Activated naive CD4-positive, alpha-beta T cell treated with anti-CD3 and anti-CD28 coated beads, Interleukin-2, amount 50 U/mL, for 16 hours (primary cell): ENCODE data around the gene PRC1.
A peak's percentile ranks its signal among the peaks of the same experiment; 100 is the strongest.
"Not testable (repeated sequence)": the region's sequence is repeated elsewhere in the genome, so short reads cannot be mapped to it uniquely, and the experiment has no call there.

Source experiments
- DNase-seq: peaks from one replicate; pipeline ENCODE4 v3.0.0-alpha.2; 2020

The PRC1 gene

GRCh38 chr15:90931828-90932659, 62.3 kb downstream of the PRC1 start, which contains the start of gene HDDC3:
Gene HDDC3, minus strand, starts transcription at chr15:90932549. Its CDS starts 9 bp downstream, at chr15:90932540.
- DNase-seq: peak; percentile 91

DNA sequence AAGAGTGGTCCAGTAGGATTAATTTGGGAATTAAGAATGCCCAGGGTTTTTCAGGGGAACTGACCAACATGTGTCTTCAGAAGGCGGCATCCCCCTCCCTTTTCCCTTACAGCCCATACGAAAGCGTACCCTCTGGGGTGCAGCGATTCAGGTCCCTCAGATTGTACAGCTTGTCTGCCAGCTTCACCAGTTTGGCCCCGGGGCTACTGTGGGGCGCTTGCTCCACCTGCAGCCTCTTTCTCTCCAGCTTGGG, 62.8 kb downstream of the PRC1 start:
- no peak for DNase-seq

GRCh38 chr15:90930861-90931574, 63.3 kb downstream of the PRC1 start:
- DNase-seq: no peak

DNA sequence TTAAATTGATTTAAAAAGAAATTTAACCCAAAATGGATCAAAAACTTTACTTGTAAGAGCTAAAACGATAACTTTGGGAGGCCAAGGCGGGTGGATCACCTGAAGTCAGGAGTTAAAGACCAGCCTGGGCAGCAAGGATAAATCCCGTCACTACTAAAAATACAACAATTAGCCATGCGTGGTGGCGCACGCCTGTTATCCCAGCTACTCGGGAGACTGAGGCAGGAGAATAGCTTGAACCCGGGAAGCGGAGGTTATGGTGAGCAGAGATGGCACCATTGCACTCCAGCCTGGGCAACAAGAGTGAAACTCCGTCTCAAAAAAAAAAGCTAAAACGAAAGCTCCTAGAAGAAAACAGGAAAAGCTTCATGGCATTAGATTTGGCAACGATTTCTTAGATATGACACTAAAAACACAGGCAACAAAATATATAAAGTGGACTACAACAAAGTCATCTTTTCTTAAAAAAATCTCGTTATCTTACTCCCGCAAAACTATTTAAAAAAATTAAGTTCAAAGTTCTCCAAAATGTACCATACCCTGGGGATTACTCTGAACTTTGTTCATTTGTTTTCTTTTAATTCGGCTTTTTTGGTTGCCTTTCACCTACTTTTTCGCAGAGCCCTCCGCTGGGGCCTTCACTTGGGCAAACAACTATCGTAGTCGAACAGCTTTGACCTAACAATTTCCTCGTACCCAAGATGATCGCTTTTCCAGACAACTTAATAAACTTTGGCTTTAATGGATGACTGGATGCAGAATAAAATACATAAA, 64.9 kb downstream of the PRC1 start:
- DNase-seq: no peak

DNA sequence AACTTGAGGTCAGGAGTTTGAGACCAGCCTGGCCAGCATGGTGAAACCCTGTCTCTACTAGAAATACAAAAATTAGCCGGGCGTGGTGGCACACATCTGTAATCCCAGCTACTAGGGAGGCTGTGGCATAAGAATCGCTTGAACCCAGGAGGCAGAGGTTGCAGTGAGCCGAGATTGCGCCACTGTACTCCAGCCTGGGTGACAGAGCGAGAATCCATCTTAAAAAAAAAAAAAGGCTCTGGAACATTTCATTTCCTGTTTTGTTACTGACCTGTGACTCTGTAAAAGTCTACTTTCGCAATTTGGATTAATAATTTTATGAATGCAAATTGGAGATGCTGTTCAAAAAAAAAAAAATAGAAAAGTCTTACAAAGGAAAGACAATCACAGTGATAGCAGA, 66.2 kb downstream of the PRC1 start:
- DNase-seq: not testable (repeated sequence)

DNA sequence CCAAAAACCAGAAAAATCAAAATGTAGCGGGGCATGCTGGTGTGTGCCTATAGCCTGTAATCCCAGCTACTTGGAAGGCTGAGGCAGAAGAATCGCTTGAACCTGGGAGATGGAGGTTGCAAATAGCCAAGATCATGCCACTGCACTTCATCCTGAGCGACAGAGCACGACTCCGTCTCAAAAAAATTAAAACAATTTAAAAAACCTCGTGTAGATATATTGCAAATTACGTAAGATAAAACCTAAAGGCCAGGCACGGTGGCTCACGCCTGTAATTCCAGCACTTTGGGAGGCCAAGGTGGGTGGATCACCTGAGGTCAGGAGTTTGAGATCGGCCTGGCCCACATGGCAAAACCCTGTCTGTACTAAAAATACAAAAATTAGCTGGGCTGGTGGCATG, 67.6 kb downstream of the PRC1 start:
- not testable (repeated sequence) for DNase-seq

- DNase-seq: no peak
Measured at GRCh38 chr15:90924375-90924774, 70.0 kb downstream of the PRC1 start.

DNA sequence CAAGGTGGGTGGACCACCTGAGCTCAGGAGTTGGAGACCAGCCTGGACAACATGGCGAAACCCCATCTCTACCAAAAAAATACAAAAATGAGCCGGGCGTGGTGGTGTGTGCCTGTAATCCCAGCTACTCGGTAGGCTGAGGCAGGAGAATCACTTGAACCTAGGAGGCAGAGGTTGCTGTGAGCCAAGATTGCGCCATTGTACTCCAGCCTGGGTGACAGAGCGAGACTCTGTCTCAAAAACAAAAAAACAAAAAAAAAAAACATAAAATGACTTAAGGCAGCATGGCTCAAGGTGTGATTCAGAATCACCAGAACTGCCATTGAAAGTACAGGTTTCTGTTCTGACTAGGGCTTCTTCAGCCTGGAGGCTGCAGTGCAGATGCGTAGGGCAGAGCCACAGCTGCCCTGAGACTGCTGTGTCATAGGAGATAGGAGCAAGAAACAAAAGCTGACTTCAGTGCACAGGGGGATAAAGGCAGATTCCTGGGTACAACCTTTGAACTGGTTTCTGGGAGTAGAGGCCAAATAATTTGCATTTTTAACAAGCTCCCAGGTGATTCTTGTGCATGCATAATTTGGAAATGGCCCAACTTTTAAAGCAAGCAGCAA, 71.5 kb downstream of the PRC1 start:
- not testable (repeated sequence) for DNase-seq

GRCh38 chr15:90921887-90922286, 72.4 kb downstream of the PRC1 start:
- DNase-seq: no peak

- DNase-seq: no peak
Measured at GRCh38 chr15:90918835-90919234, 75.5 kb downstream of the PRC1 start.

- no peak for DNase-seq
Measured at GRCh38 chr15:90918034-90918788, 76.1 kb downstream of the PRC1 start.

GRCh38 chr15:90917569-90917968, 76.8 kb downstream of the PRC1 start:
- no peak for DNase-seq

- DNase-seq: no peak
Measured at GRCh38 chr15:90916461-90916860, 77.9 kb downstream of the PRC1 start.
